AG09309 (cell line): ENCODE data around the gene PLD5.
"Not testable (repeated sequence)": the region's sequence is repeated elsewhere in the genome, so short reads cannot be mapped to it uniquely, and the experiment has no call there.

ENCODE experiments used
- DNase-seq: peaks from one replicate; pipeline ENCODE4 v3.0.0-alpha.2; 2010; ENCODE audit warnings: low read depth
- H3K4me3 ChIP-seq: 2 replicates; pipeline ENCODE4 v1.5.1; 2011; ENCODE audit warnings: mild to moderate bottlenecking, low read depth, low read length, moderate library complexity; ENCODE audit not compliant: control insufficient read depth
- CTCF ChIP-seq: IDR thresholded peaks from 2 replicates; pipeline ENCODE4 v1.5.1; 2011; ENCODE audit warnings: mild to moderate bottlenecking, low read depth, low read length, inconsistent platforms; ENCODE audit not compliant: insufficient read depth, control insufficient read depth; ENCODE audit errors: missing control alignments

Gene PLD5

GRCh38 chr1:242133351-242133750, 391.1 kb downstream of the PLD5 start:
- no peak for DNase-seq
- H3K4me3 ChIP-seq = no peak overlapping the region
- no peak for TF ChIP-seq CTCF

- no peak overlapping the region for H3K4me3 ChIP-seq
- DNase-seq = no peak
- TF ChIP-seq CTCF = no peak
Observed at GRCh38 chr1:242132121-242132817, 392.2 kb downstream of the PLD5 start.

GRCh38 chr1:242128951-242129502, 395.5 kb downstream of the PLD5 start:
- H3K4me3 ChIP-seq = no peak overlapping the region
- no peak for TF ChIP-seq CTCF
- no peak for DNase-seq

GRCh38 chr1:242120432-242120831, 404.1 kb downstream of the PLD5 start:
- no peak for TF ChIP-seq CTCF
- H3K4me3 ChIP-seq = no peak overlapping the region
- no peak for DNase-seq

GRCh38 chr1:242100921-242101320, 423.6 kb downstream of the PLD5 start:
- no peak for DNase-seq
- TF ChIP-seq CTCF = no peak
- no peak overlapping the region for H3K4me3 ChIP-seq

GRCh38 chr1:242097283-242097682, 427.2 kb downstream of the PLD5 start:
- not testable (repeated sequence) for H3K4me3 ChIP-seq, DNase-seq

- DNase-seq = no peak
- no peak for TF ChIP-seq CTCF
- no peak overlapping the region for H3K4me3 ChIP-seq
Observed at GRCh38 chr1:242093116-242093515, 431.4 kb downstream of the PLD5 start.
